ENCODE results near the gene OR9A2. TPM values are rescaled to one million over a fixed set of nuclear protein-coding genes. Genes with fewer than 3 reads are reported as not detected.

The OR9A2 gene
- polyA plus RNA-seq, 1 donor = not detected

DNA sequence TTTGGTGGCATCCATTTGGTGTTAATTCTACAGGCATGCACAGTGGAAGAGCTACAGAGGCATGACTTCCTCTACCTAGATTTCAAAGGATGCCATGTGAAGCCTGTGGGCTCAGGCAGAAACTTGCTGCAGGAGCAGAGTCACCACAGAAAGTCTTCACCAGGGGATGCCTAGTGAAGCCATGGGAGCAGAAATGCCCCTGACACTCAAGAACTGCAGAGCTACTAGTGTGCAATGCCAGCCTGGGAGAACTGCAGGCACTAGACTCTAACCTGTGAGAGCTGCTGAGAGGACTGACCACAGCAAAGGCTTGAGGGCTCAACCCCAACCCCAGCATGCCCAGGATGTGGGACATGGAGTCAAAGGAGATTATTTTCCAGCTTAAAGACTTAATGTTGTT lies 3.9 kb downstream of the OR9A2 start:
- Histone ChIP-seq H3K9me3 (ENCODE audit: control insufficient read depth, low read depth, low read length) (no peaks in the 10 kb centered on the region), H3K27me3 (ENCODE audit: control insufficient read depth, insufficient read depth, low read length) (no peaks in the 10 kb centered on the region), H3K4me3 (ENCODE audit: low read length) (no peak overlapping the region), H3K36me3 (ENCODE audit: control insufficient read depth, insufficient read depth, low read length) (no peaks in the 10 kb centered on the region), H3K27ac (ENCODE audit: low read length) (no peak overlapping the region), H3K4me1 (ENCODE audit: control insufficient read depth, insufficient read depth, low read length) (no peaks in the 10 kb centered on the region)
- DNase-seq = no peak

DNA sequence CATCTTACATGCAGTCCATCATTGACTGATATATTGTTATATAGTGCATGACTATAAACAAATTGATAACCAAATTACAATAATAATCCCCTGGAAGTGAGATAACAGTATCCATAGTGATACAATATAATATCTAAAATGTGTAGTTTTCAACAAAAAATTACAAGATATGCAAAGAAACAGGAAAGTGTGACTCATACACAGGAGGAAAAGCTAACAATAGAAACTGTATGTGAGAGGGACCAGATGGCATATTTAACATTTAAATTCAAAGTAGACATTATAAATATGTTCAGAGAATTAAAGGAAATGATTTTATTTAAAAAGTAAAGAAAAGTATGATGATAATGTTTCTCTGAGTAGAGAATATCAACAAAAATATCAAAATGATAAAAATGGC lies 8.0 kb downstream of the OR9A2 start:
- no peaks in the 10 kb centered on the region for H3K36me3 ChIP-seq (ENCODE audit: control insufficient read depth, insufficient read depth, low read length)
- H3K4me3 ChIP-seq (ENCODE audit: low read length) = no peak overlapping the region
- DNase-seq = no peak

DNA sequence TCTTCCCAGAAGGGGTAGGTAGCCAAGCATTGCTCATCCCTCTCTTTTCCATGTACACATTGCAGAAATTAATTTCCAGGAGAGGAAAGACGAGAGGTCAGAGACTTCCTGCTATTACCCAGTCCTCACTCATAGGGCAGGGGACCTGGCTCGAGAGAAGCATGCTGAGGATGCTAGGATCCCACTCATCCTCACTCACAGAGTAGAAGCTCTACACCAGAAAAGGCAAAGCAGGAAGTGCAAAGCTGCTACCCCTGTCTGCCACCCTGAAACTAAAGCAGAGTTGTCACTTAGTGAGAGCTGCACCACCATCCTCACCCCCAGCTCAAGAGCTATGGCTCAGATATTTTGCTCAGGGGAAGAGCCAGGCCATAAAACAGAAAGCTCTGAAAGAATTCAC lies 9.9 kb downstream of the OR9A2 start:
- Histone ChIP-seq H3K27ac (ENCODE audit: low read length) (no peak overlapping the region), H3K4me3 (ENCODE audit: low read length) (no peak overlapping the region), H3K27me3 (ENCODE audit: control insufficient read depth, insufficient read depth, low read length) (no peaks in the 10 kb centered on the region), H3K36me3 (ENCODE audit: control insufficient read depth, insufficient read depth, low read length) (no peaks in the 10 kb centered on the region), H3K9me3 (ENCODE audit: control insufficient read depth, low read depth, low read length) (no peaks in the 10 kb centered on the region), H3K4me1 (ENCODE audit: control insufficient read depth, insufficient read depth, low read length) (no peaks in the 10 kb centered on the region)
- no peak for DNase-seq
- no CpG with 5 or more reads among the region's 2 CpGs for WGBS (ENCODE audit: insufficient coverage, low lambda C conversion rate)

More for the DNA sequence above, 8.0 kb downstream of the OR9A2 start:
- no peaks in the 10 kb centered on the region for H3K27me3 ChIP-seq (ENCODE audit: control insufficient read depth, insufficient read depth, low read length)
- H3K27ac ChIP-seq (ENCODE audit: low read length) = no peak overlapping the region
- H3K4me1 ChIP-seq (ENCODE audit: control insufficient read depth, insufficient read depth, low read length) = no peaks in the 10 kb centered on the region
- no peaks in the 10 kb centered on the region for H3K9me3 ChIP-seq (ENCODE audit: control insufficient read depth, low read depth, low read length)

DNA sequence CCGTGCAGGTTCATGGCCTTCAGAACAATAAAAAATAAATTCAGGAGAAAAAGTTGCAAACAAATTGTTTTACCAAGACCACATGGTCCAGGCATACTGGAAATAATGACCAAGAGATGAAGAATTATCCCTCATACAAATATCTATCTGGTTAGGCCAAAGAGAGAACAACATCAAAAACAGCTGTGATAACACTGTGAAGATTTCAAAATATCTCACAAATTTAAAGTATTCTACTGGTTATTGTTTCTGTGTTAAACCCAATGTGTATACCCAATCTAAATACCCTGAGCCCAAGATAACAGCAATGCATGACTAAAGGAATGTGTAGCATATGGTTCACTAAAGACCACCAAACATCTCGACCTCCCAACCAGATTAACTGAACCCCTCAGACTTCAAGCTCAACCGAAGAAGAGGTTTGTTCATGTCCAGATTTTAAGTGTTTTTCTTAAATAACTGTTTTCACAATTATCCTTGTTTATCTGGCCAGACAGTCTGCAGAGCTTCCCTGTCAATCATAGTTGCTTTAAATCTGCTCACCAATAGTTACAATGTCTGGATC lies 10.9 kb downstream of the OR9A2 start:
- WGBS (ENCODE audit: insufficient coverage, low lambda C conversion rate) = 100% methylated on average over 1 of the region's 3 CpGs
- Histone ChIP-seq H3K4me3 (ENCODE audit: low read length) (no peak overlapping the region), H3K27me3 (ENCODE audit: control insufficient read depth, insufficient read depth, low read length) (no peaks in the 10 kb centered on the region), H3K9me3 (ENCODE audit: control insufficient read depth, low read depth, low read length) (no peaks in the 10 kb centered on the region), H3K4me1 (ENCODE audit: control insufficient read depth, insufficient read depth, low read length) (no peaks in the 10 kb centered on the region), H3K36me3 (ENCODE audit: control insufficient read depth, insufficient read depth, low read length) (no peaks in the 10 kb centered on the region), H3K27ac (ENCODE audit: low read length) (no peak overlapping the region)
- no peak for DNase-seq

DNA sequence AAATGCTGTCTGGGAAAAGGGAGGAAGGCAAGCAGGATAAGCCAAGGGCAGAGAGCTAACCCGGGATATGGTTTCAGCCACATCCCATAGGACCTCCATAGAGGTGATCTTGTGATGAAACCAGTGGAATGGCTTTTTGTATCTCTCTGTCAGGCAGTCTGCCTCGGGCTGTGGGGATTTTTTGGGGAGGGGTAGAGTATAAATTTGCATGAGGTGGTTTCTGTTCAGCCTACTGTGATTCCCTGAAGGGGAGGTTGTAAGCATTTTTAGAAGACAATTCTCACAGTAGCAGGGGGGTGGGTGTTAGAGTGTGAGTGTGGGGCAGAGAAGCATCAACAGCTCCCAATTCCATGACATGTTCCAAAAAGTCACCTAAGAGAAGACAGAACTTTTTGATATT lies 11.8 kb downstream of the OR9A2 start:
- Histone ChIP-seq H3K27ac (ENCODE audit: low read length) (no peak overlapping the region), H3K4me3 (ENCODE audit: low read length) (no peak overlapping the region), H3K4me1 (ENCODE audit: control insufficient read depth, insufficient read depth, low read length) (no peaks in the 10 kb centered on the region), H3K9me3 (ENCODE audit: control insufficient read depth, low read depth, low read length) (no peaks in the 10 kb centered on the region), H3K27me3 (ENCODE audit: control insufficient read depth, insufficient read depth, low read length) (no peaks in the 10 kb centered on the region), H3K36me3 (ENCODE audit: control insufficient read depth, insufficient read depth, low read length) (no peaks in the 10 kb centered on the region)
- no peak for DNase-seq
- WGBS (ENCODE audit: insufficient coverage, low lambda C conversion rate) = no CpG with 5 or more reads among the region's 2 CpGs

DNA sequence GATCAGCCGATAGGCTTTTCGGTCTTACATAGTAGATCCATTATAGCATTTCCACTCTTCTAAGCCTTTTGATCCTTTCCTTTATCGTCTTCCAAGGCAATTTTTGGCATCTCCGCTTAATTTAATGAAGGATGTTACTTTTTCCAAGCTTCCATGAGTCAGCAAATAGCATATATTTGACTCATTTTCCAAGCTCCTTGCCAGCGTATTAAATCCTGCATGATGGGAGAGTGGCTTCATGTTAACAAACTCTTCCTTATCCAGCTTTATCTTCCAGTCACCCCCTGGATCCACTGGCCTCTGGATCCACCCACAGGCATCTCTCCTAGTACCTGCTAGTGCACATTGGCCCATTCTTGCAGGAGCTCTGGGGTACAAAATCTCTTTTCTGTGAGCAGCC lies 13.0 kb downstream of the OR9A2 start:
- Histone ChIP-seq H3K4me3 (ENCODE audit: low read length) (no peak overlapping the region), H3K4me1 (ENCODE audit: control insufficient read depth, insufficient read depth, low read length) (no peaks in the 10 kb centered on the region), H3K9me3 (ENCODE audit: control insufficient read depth, low read depth, low read length) (no peaks in the 10 kb centered on the region), H3K27ac (ENCODE audit: low read length) (no peak overlapping the region), H3K27me3 (ENCODE audit: control insufficient read depth, insufficient read depth, low read length) (no peaks in the 10 kb centered on the region), H3K36me3 (ENCODE audit: control insufficient read depth, insufficient read depth, low read length) (no peaks in the 10 kb centered on the region)
- 93% methylated on average over 4 of the region's 5 CpGs for WGBS (ENCODE audit: insufficient coverage, low lambda C conversion rate)
- DNase-seq = peak in 1 of 2 donors; percentile 12

DNA sequence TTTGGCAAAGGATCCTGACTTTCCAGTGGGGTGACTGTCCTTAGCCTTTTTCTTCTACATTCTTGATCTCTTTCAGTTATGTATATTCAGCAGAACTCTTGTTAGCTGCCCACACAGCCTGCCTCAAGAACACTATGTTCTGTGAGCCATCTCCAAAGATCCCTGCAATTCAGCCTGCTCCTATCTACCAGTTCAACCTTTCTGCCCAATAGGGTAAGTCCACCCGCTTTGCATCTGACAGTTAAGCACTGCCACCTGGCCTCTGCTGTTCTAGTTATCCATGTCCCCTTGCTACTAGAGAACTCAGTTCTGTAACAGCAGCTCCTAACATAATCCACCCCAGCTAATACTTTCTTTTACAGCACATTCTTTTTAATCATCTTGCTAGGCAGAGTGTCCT lies 13.5 kb downstream of the OR9A2 start:
- DNase-seq = no peak
- H3K27ac ChIP-seq (ENCODE audit: low read length) = no peak overlapping the region

DNA sequence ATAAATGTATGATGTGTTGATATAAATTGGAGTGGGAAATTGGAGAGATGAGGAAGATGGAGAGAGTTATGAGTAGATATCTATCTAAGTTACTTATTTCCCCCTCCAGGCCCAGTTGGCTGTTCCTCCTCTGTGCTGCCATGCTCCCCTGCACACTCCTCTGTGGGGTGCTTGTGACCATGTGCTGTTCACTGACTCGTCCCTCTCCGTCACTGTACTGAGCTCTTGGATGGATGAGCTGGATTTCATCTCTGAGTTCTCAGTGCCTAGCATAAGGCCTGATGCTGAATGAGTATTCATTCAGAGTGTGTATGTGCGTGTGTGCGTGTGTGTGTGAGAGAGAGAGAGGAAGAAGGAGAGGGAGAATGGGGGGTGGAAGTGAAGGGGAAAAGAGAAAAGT lies 14.5 kb downstream of the OR9A2 start:
- DNase-seq = no peak
- WGBS (ENCODE audit: insufficient coverage, low lambda C conversion rate) = 94% methylated on average over 2 of the region's 4 CpGs
- Histone ChIP-seq H3K9me3 (ENCODE audit: control insufficient read depth, low read depth, low read length) (no peaks in the 10 kb centered on the region), H3K27me3 (ENCODE audit: control insufficient read depth, insufficient read depth, low read length) (no peaks in the 10 kb centered on the region), H3K4me3 (ENCODE audit: low read length) (no peak overlapping the region), H3K4me1 (ENCODE audit: control insufficient read depth, insufficient read depth, low read length) (no peaks in the 10 kb centered on the region), H3K27ac (ENCODE audit: low read length) (no peak overlapping the region), H3K36me3 (ENCODE audit: control insufficient read depth, insufficient read depth, low read length) (no peaks in the 10 kb centered on the region)

More for the DNA sequence above, 13.5 kb downstream of the OR9A2 start:
- Histone ChIP-seq H3K27me3 (ENCODE audit: control insufficient read depth, insufficient read depth, low read length) (no peaks in the 10 kb centered on the region), H3K4me1 (ENCODE audit: control insufficient read depth, insufficient read depth, low read length) (no peaks in the 10 kb centered on the region), H3K9me3 (ENCODE audit: control insufficient read depth, low read depth, low read length) (no peaks in the 10 kb centered on the region), H3K4me3 (ENCODE audit: low read length) (no peak overlapping the region), H3K36me3 (ENCODE audit: control insufficient read depth, insufficient read depth, low read length) (no peaks in the 10 kb centered on the region)
- no CpG with 5 or more reads among the region's 1 CpG for WGBS (ENCODE audit: insufficient coverage, low lambda C conversion rate)

DNA sequence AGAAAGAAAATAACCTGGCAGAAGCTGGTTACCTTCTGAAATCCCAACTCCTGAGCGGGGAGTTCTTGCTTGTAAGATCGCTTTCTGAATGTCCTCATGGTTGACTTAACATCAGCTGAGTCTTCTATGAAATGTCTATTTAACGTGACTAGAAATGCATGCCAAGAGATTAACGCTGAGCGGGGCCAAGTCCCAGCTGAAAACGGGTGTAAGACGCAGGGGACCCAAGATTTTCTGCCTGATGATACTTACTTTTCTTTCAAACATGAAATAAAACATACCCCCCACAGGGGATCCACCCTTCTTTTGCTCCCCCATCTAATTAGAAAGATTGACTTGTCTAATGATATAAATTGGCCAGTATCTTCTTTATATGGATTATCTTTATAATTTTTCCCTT lies 14.9 kb downstream of the OR9A2 start:
- Histone ChIP-seq H3K27ac (ENCODE audit: low read length) (no peak overlapping the region), H3K36me3 (ENCODE audit: control insufficient read depth, insufficient read depth, low read length) (no peaks in the 10 kb centered on the region), H3K9me3 (ENCODE audit: control insufficient read depth, low read depth, low read length) (no peaks in the 10 kb centered on the region), H3K4me3 (ENCODE audit: low read length) (no peak overlapping the region), H3K27me3 (ENCODE audit: control insufficient read depth, insufficient read depth, low read length) (no peaks in the 10 kb centered on the region), H3K4me1 (ENCODE audit: control insufficient read depth, insufficient read depth, low read length) (no peaks in the 10 kb centered on the region)
- no peak for DNase-seq
- WGBS (ENCODE audit: insufficient coverage, low lambda C conversion rate) = no CpG with 5 or more reads among the region's 7 CpGs

DNA sequence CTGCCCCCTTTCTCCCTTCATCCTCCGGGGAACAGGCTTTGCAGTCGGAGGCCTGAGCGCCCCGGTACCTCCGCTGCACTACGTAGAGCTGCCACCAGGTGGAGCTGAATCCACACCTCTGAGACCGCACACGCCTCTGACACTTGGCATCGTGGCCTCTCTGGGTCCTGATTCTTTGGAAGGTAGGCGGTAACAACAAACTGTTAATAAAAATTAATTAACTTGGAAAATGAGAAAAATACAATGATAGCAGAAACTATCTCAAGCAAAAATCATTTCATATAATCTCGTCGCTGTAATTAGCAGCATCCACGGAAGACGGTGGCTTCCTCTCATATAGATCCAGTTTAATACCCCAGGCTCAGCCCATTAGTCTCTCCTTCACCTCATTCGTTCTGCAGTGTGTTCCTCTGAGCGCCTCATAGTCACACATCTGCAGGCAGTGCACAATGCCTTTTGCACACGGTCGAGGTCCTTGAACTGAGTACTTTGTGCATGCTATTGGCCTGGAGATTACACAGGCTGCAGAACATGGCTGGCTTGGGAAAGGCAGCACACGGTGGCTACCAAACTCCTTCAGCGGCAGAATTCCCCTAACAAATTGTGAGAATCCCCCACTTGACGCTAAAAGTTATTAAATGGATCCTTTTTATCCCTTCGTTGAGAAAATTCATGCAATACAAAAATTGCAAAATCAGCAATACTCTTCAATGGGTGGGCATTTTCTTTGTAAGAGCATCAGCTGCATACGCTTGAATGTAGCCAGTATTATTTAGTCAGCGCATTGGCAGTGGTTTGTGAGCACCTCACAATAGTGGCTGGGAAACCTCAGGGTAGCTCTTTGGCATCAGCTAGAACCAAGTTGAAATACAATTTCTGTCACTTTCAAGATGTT lies 18.7 kb downstream of the OR9A2 start:
- Histone ChIP-seq H3K9me3 (ENCODE audit: control insufficient read depth, low read depth, low read length) (no peaks in the 10 kb centered on the region), H3K4me3 (ENCODE audit: low read length) (no peak overlapping the region), H3K4me1 (ENCODE audit: control insufficient read depth, insufficient read depth, low read length) (peaks cover 1% of the 10 kb centered on the region), H3K27ac (ENCODE audit: low read length) (no peak overlapping the region), H3K27me3 (ENCODE audit: control insufficient read depth, insufficient read depth, low read length) (no peaks in the 10 kb centered on the region), H3K36me3 (ENCODE audit: control insufficient read depth, insufficient read depth, low read length) (no peaks in the 10 kb centered on the region)
- WGBS (ENCODE audit: insufficient coverage, low lambda C conversion rate) = 69% methylated on average over 6 of the region's 24 CpGs
- DNase-seq = peak; percentile 54 to 64
